ENCODE measurements around the gene SLC13A5. TPM values are rescaled to one million over a fixed set of nuclear protein-coding genes. Genes with fewer than 3 reads are reported as not detected.

The SLC13A5 gene
- total and polyA plus RNA-seq, 4 experiments from 2014 or later = not detected

- peak overlapping the region; percentile 95 to 98 (median 96) for H3K4me3 Mint-ChIP-seq
- H3K27me3 Mint-ChIP-seq = no peaks in the 10 kb centered on the region
- H3K36me3 ChIP-seq (ENCODE audit: insufficient read depth, low read length) = peaks cover 8% of the 10 kb centered on the region
- H3K4me3 ChIP-seq (ENCODE audit: low read length in 2 of 2) = peak overlapping the region; percentile 74 to 94
- CTCF ChIA-PET (ENCODE audit: partially characterized antibody) = no interaction called here
- intact Hi-C loops (cut with micrococcal nuclease) = loop anchor here (1.0 to 10.0 kb wide), 4 partner anchors 11 to 1055 kb away; partner anchors contain the start of genes C17orf100, MED31, NLRP1 and XAF1
- peaks cover 16 to 34% of the 10 kb centered on the region in 2 donors for H3K36me3 Mint-ChIP-seq
- H3K4me1 Mint-ChIP-seq = peaks cover 16 to 61% (median 40%) of the 10 kb centered on the region in 4 donors
- peak overlapping the region; percentile 81 for H3K27ac ChIP-seq (ENCODE audit: low read depth, low read length)
- peak overlapping the region; percentile 96 to 99 (median 98) for H3K27ac Mint-ChIP-seq
- H3K4me1 ChIP-seq (ENCODE audit: insufficient read depth, low read length) = peaks cover 40% of the 10 kb centered on the region
- H3K9me3 Mint-ChIP-seq = no peaks in the 10 kb centered on the region
- POLR2A ChIA-PET (ENCODE audit: partially characterized antibody) = interaction anchor here (1.0 to 5.6 kb wide), 7 partner anchors 9 to 598 kb away, joined by 3 to 78 read pairs (median 3); partner anchors contain the start of genes C17orf100, MED31 and XAF1
- no peaks in the 10 kb centered on the region for H3K9me3 ChIP-seq (ENCODE audit: control insufficient read depth in 1 of 2, low read length in 2 of 2)
- peak in 1 of 5 donors; percentile 53 for DNase-seq
- no peaks in the 10 kb centered on the region for H3K27me3 ChIP-seq (ENCODE audit: insufficient read depth, low read length)
Measured at GRCh38 chr17:6639586-6640535, 73.3 kb downstream of the SLC13A5 start.

GRCh38 chr17:6639014-6639585 lies 74.1 kb downstream of the SLC13A5 start:
- H3K27ac Mint-ChIP-seq = peak overlapping the region; percentile 23 to 99 (median 86)
- intact Hi-C loops (cut with micrococcal nuclease) = no loop called here
- peak overlapping the region; percentile 17 to 94 for H3K4me3 ChIP-seq (ENCODE audit: low read length in 2 of 2)
- no peaks in the 10 kb centered on the region for H3K27me3 ChIP-seq (ENCODE audit: insufficient read depth, low read length)
- H3K27me3 Mint-ChIP-seq = no peaks in the 10 kb centered on the region
- peaks cover 12 to 55% (median 36%) of the 10 kb centered on the region in 4 donors for H3K4me1 Mint-ChIP-seq
- H3K9me3 ChIP-seq (ENCODE audit: control insufficient read depth in 1 of 2, low read length in 2 of 2) = no peaks in the 10 kb centered on the region
- CTCF ChIA-PET (ENCODE audit: partially characterized antibody) = no interaction called here
- POLR2A ChIA-PET (ENCODE audit: partially characterized antibody) = interaction anchor here (1.0 to 5.6 kb wide), 4 partner anchors 9 to 166 kb away, joined by 3 to 78 read pairs (median 16); partner anchors contain the start of genes C17orf100 and MED31
- peak overlapping the region; percentile 81 for H3K27ac ChIP-seq (ENCODE audit: low read depth, low read length)
- H3K36me3 ChIP-seq (ENCODE audit: insufficient read depth, low read length) = peaks cover 8% of the 10 kb centered on the region
- H3K36me3 Mint-ChIP-seq = peaks cover 16 to 32% of the 10 kb centered on the region in 2 donors
- no peaks in the 10 kb centered on the region for H3K9me3 Mint-ChIP-seq
- DNase-seq = peak in 1 of 5 donors; percentile 33
- peaks cover 40% of the 10 kb centered on the region for H3K4me1 ChIP-seq (ENCODE audit: insufficient read depth, low read length)
- peak overlapping the region; percentile 95 to 98 (median 96) for H3K4me3 Mint-ChIP-seq

- ChIA-PET CTCF (ENCODE audit: partially characterized antibody) (no interaction called here), POLR2A (ENCODE audit: partially characterized antibody) (interaction anchor here (1.3 to 5.6 kb wide), 2 partner anchors 12 to 23 kb away, joined by 3 to 78 read pairs; partner anchors contain the start of genes C17orf100 and MED31)
- H3K4me1 Mint-ChIP-seq = peaks cover 12 to 51% (median 36%) of the 10 kb centered on the region in 4 donors
- Histone ChIP-seq H3K27me3 (ENCODE audit: insufficient read depth, low read length) (no peaks in the 10 kb centered on the region), H3K36me3 (ENCODE audit: insufficient read depth, low read length) (peaks cover 8% of the 10 kb centered on the region), H3K4me1 (ENCODE audit: insufficient read depth, low read length) (peaks cover 33% of the 10 kb centered on the region), H3K9me3 (ENCODE audit: control insufficient read depth in 1 of 2, low read length in 2 of 2) (no peaks in the 10 kb centered on the region), H3K27ac (ENCODE audit: low read depth, low read length) (no peak overlapping the region), H3K4me3 (ENCODE audit: low read length in 2 of 2) (no peak overlapping the region)
- no peaks in the 10 kb centered on the region for H3K27me3 Mint-ChIP-seq
- DNase-seq = peak in 1 of 5 donors; percentile 36
- H3K36me3 Mint-ChIP-seq = peaks cover 20 to 30% of the 10 kb centered on the region in 2 donors
- H3K9me3 Mint-ChIP-seq = no peaks in the 10 kb centered on the region
- intact Hi-C loops (cut with micrococcal nuclease) = no loop called here
- H3K27ac Mint-ChIP-seq = peak overlapping the region in 5 of 7 donors; percentile 74 to 96 (median 77)
- peak overlapping the region in 7 of 8 donors; percentile 40 to 98 (median 81) for H3K4me3 Mint-ChIP-seq
Measured at GRCh38 chr17:6638046-6638908, 74.9 kb downstream of the SLC13A5 start.

- ChIA-PET POLR2A (ENCODE audit: partially characterized antibody) (interaction anchor here (1.3 to 5.6 kb wide), 2 partner anchors 13 to 22 kb away, joined by 3 to 78 read pairs; partner anchors contain the start of genes C17orf100 and MED31), CTCF (ENCODE audit: partially characterized antibody) (no interaction called here)
- H3K36me3 ChIP-seq (ENCODE audit: insufficient read depth, low read length) = peaks cover 11% of the 10 kb centered on the region
- intact Hi-C loops (cut with micrococcal nuclease) = no loop called here
- H3K4me1 ChIP-seq (ENCODE audit: insufficient read depth, low read length) = peaks cover 25% of the 10 kb centered on the region
- Mint-ChIP-seq H3K36me3 (peaks cover 28 to 34% of the 10 kb centered on the region in 2 donors), H3K27ac (peak overlapping the region in 1 of 7 donors; percentile 70), H3K27me3 (no peaks in the 10 kb centered on the region), H3K9me3 (no peaks in the 10 kb centered on the region), H3K4me1 (peaks cover 10 to 45% (median 34%) of the 10 kb centered on the region in 4 donors), H3K4me3 (peak overlapping the region in 3 of 8 donors; percentile 20 to 58 (median 48))
- no peak for DNase-seq
- H3K4me3 ChIP-seq (ENCODE audit: low read length in 2 of 2) = no peak overlapping the region
- H3K9me3 ChIP-seq (ENCODE audit: control insufficient read depth in 1 of 2, low read length in 2 of 2) = no peaks in the 10 kb centered on the region
- H3K27me3 ChIP-seq (ENCODE audit: insufficient read depth, low read length) = no peaks in the 10 kb centered on the region
- no peak overlapping the region for H3K27ac ChIP-seq (ENCODE audit: low read depth, low read length)
Measured at GRCh38 chr17:6637458-6637840, 75.7 kb downstream of the SLC13A5 start.

GRCh38 chr17:6636616-6637457 lies 76.3 kb downstream of the SLC13A5 start:
- Mint-ChIP-seq H3K4me3 (peak overlapping the region in 2 of 8 donors; percentile 48 to 58), H3K4me1 (peaks cover 11 to 39% (median 28%) of the 10 kb centered on the region in 4 donors), H3K27me3 (no peaks in the 10 kb centered on the region), H3K9me3 (no peaks in the 10 kb centered on the region), H3K27ac (peak overlapping the region in 1 of 7 donors; percentile 83), H3K36me3 (peaks cover 32 to 39% of the 10 kb centered on the region in 2 donors)
- no peak for DNase-seq
- intact Hi-C loops (cut with micrococcal nuclease) = no loop called here
- Histone ChIP-seq H3K4me1 (ENCODE audit: insufficient read depth, low read length) (peaks cover 18% of the 10 kb centered on the region), H3K27me3 (ENCODE audit: insufficient read depth, low read length) (no peaks in the 10 kb centered on the region), H3K9me3 (ENCODE audit: control insufficient read depth in 1 of 2, low read length in 2 of 2) (no peaks in the 10 kb centered on the region), H3K27ac (ENCODE audit: low read depth, low read length) (no peak overlapping the region), H3K36me3 (ENCODE audit: insufficient read depth, low read length) (peaks cover 11% of the 10 kb centered on the region), H3K4me3 (ENCODE audit: low read length in 2 of 2) (no peak overlapping the region)
- ChIA-PET POLR2A (ENCODE audit: partially characterized antibody) (no interaction called here), CTCF (ENCODE audit: partially characterized antibody) (no interaction called here)

GRCh38 chr17:6636105-6636504 lies 77.1 kb downstream of the SLC13A5 start:
- intact Hi-C loops (cut with micrococcal nuclease) = no loop called here
- H3K27ac ChIP-seq (ENCODE audit: low read depth, low read length) = no peak overlapping the region
- DNase-seq = no peak
- no peak overlapping the region for H3K4me3 ChIP-seq (ENCODE audit: low read length in 2 of 2)
- Mint-ChIP-seq H3K27me3 (no peaks in the 10 kb centered on the region), H3K4me1 (peaks cover 10 to 31% (median 24%) of the 10 kb centered on the region in 4 donors), H3K9me3 (no peaks in the 10 kb centered on the region), H3K36me3 (peaks cover 38% of the 10 kb centered on the region in 2 donors), H3K27ac (peak overlapping the region in 3 of 7 donors; percentile 18 to 83 (median 52)), H3K4me3 (no peak overlapping the region)
- H3K9me3 ChIP-seq (ENCODE audit: control insufficient read depth in 1 of 2, low read length in 2 of 2) = no peaks in the 10 kb centered on the region
- H3K4me1 ChIP-seq (ENCODE audit: insufficient read depth, low read length) = peaks cover 11% of the 10 kb centered on the region
- CTCF ChIA-PET (ENCODE audit: partially characterized antibody) = no interaction called here
- no peaks in the 10 kb centered on the region for H3K27me3 ChIP-seq (ENCODE audit: insufficient read depth, low read length)
- POLR2A ChIA-PET (ENCODE audit: partially characterized antibody) = no interaction called here
- peaks cover 11% of the 10 kb centered on the region for H3K36me3 ChIP-seq (ENCODE audit: insufficient read depth, low read length)

Data from CD4-positive, alpha-beta memory T cell (primary cell).